Karpas-422 (cell line): ENCODE measurements around the gene RIMBP2. TPM values are rescaled to one million over a fixed set of nuclear protein-coding genes. Genes with fewer than 3 reads are reported as not detected.
"Not testable (repeated sequence)": the region's sequence is repeated elsewhere in the genome, so short reads cannot be mapped to it uniquely, and the experiment has no call there.

Source experiments
- DNase-seq: peaks from one replicate; pipeline ENCODE4 v3.0.0-alpha.2; 2015
- H2AFZ ChIP-seq: fragments of 200-600 bp; sonication (generic); 2 replicates; pipeline ENCODE4 v1.6.1; 2014; ENCODE audit warnings: antibody characterized with exemption, low read length, mixed read lengths
- H3K27ac ChIP-seq: fragments of 200-600 bp; sonication (generic); 2 replicates; pipeline ENCODE4 v1.5.1; 2014; ENCODE audit warnings: mild to moderate bottlenecking, low read length, moderate library complexity
- H3K27me3 ChIP-seq: fragments of 200-600 bp; sonication (generic); 2 replicates; pipeline ENCODE4 v1.6.1; 2014; ENCODE audit warnings: low read length, mixed read lengths
- H3K36me3 ChIP-seq: fragments of 200-600 bp; sonication (generic); 2 replicates; pipeline ENCODE4 v1.6.1; 2014; ENCODE audit warnings: low read length, mixed read lengths; ENCODE audit not compliant: insufficient read depth
- H3K4me1 ChIP-seq: fragments of 200-600 bp; sonication (generic); 2 replicates; pipeline ENCODE4 v1.6.1; 2014; ENCODE audit warnings: mild to moderate bottlenecking, low read length, mixed read lengths
- H3K4me2 ChIP-seq: fragments of 200-600 bp; sonication (generic); 2 replicates; pipeline ENCODE4 v1.6.1; 2014; ENCODE audit warnings: low read length, low read depth, mild to moderate bottlenecking; ENCODE audit not compliant: poor library complexity, severe bottlenecking
- H3K4me3 ChIP-seq: fragments of 200-600 bp; sonication (generic); 2 replicates; pipeline ENCODE4 v1.5.1; 2014; ENCODE audit warnings: mild to moderate bottlenecking, antibody characterized with exemption, low read length, mixed read lengths
- H3K79me2 ChIP-seq: fragments of 200-600 bp; sonication (generic); 2 replicates; pipeline ENCODE4 v1.6.1; 2014; ENCODE audit warnings: mild to moderate bottlenecking, low read length, mixed read lengths
- H3K9ac ChIP-seq: fragments of 200-600 bp; sonication (generic); 2 replicates; pipeline ENCODE4 v1.6.0; 2014; ENCODE audit warnings: low read length
- H3K9me2 ChIP-seq: fragments of 200-600 bp; sonication (generic), shearing (Covaris generic); replicated peaks from 2 replicates; pipeline ENCODE4 v1.6.0; 2014; ENCODE audit warnings: mild to moderate bottlenecking, low read length, moderate library complexity; ENCODE audit not compliant: insufficient read depth
- H3K9me3 ChIP-seq: fragments of 300-700, 200-600 bp; sonication (generic); 2 replicates; pipeline ENCODE4 v1.6.1; 2014; ENCODE audit warnings: low read length, mixed read lengths
- H4K20me1 ChIP-seq: fragments of 200-600 bp; sonication (generic); 2 replicates; pipeline ENCODE4 v1.6.1; 2014; ENCODE audit warnings: mild to moderate bottlenecking, antibody characterized with exemption, low read length, low read depth; ENCODE audit not compliant: insufficient read depth
- total RNA-seq: library from RNA; depleted of rRNA; stranded (reverse); fragments of >200 nt; shearing (Covaris generic); gene quantifications from 2 replicates; pipeline ENCODE4 v1.2.3, GENCODE V29; 2014; ENCODE audit warnings: low replicate concordance

The RIMBP2 gene
- total RNA-seq, 1 experiment from 2014 or later, result not detected

DNA sequence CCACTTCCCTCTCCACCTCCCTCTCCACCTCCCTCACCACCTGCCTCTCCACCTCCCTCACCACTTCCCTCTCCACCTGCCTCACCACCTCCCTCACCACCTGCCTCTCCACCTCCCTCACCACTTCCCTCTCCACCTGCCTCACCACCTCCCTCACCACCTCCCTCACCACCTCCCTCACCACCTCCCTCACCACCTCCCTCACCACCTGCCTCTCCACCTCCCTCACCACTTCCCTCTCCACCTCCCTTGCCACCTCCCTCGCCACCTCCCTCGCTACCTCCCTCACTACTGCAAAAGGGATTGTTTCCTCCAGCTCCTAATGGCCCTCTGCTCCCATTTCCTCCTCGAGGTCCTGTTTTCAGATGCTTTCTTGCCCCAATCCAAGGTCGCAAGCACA is 69.9 kb downstream of the RIMBP2 start:
- not testable (repeated sequence) for H3K36me3 ChIP-seq, H3K9me3 ChIP-seq, H3K9me2 ChIP-seq, H4K20me1 ChIP-seq, H3K9ac ChIP-seq, H3K79me2 ChIP-seq, H3K4me2 ChIP-seq, H3K27me3 ChIP-seq, H2AFZ ChIP-seq, H3K4me1 ChIP-seq, H3K4me3 ChIP-seq, H3K27ac ChIP-seq, DNase-seq

DNA sequence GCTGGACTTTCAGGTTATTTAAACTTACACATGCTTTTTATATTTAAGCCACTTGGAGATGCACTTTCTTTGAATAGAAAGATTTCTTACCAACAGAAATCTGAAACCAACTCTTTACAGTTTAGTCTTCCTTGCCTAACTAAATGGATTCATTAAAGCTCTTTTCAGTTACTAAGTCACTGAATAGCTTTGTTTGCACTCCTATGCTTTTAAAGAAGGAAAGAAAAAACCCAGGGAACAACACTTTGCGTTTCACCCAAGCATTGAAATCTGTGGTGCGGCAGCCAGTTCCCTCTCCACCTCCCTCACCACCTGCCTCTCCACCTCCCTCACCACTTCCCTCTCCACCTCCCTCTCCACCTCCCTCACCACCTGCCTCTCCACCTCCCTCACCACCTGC is 70.3 kb downstream of the RIMBP2 start:
- no peak overlapping the region for H2AFZ ChIP-seq
- H3K9ac ChIP-seq, result no peak overlapping the region
- H3K27ac ChIP-seq, result no peak overlapping the region
- H3K36me3 ChIP-seq, result no peaks in the 10 kb centered on the region
- H3K4me1 ChIP-seq, result no peaks in the 10 kb centered on the region
- no peak overlapping the region for H3K4me2 ChIP-seq
- no peaks in the 10 kb centered on the region for H3K9me3 ChIP-seq
- no peaks in the 10 kb centered on the region for H3K9me2 ChIP-seq
- H4K20me1 ChIP-seq, result no peaks in the 10 kb centered on the region
- no peak overlapping the region for H3K4me3 ChIP-seq
- no peak for DNase-seq
- no peaks in the 10 kb centered on the region for H3K79me2 ChIP-seq
- no peaks in the 10 kb centered on the region for H3K27me3 ChIP-seq

DNA sequence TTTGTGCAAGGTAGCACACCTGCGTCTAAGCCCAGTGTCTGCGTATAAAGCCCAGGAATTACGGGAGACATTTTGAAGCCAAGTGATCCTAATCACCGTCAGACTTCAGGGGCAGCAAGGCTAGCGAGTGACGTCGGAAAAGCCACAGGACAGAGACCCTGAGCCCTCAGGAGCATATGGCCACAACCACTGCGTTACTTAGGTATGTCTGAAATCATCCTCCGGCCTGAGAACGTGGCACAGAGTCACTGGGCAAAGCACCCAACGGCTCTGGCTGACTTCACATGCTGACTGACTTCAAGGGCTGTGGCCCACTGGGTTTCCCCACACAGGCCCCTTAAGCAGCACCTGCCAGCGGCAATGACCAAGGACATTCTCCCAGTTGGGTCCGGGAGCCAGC is 71.5 kb downstream of the RIMBP2 start:
- Histone ChIP-seq H3K36me3 (no peaks in the 10 kb centered on the region), H3K79me2 (no peaks in the 10 kb centered on the region), H4K20me1 (no peaks in the 10 kb centered on the region), H2AFZ (no peak overlapping the region), H3K27ac (no peak overlapping the region), H3K9me2 (no peaks in the 10 kb centered on the region), H3K4me2 (no peak overlapping the region), H3K4me1 (no peaks in the 10 kb centered on the region), H3K4me3 (no peak overlapping the region), H3K27me3 (no peaks in the 10 kb centered on the region), H3K9ac (no peak overlapping the region), H3K9me3 (no peaks in the 10 kb centered on the region)
- no peak for DNase-seq

DNA sequence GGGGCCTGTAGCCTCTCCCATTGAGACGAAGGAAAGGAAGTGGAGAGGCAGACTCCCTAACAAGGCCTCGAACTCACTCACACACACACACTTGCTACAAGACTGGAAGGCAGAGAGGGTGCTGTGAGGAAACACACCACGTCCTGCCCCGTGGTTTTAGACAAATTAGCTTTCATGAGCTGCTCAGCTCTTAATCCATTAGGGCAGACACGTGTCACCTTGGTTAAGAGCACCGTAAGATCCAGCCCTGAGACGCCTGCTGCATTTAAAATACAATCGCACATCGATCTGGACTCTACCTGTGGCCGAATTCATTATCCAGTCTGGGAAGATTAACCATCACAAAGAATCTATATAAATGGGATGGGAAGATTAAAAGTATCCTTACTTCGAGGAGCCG is 72.0 kb downstream of the RIMBP2 start:
- no peaks in the 10 kb centered on the region for H3K79me2 ChIP-seq
- no peak overlapping the region for H3K4me3 ChIP-seq

DNA sequence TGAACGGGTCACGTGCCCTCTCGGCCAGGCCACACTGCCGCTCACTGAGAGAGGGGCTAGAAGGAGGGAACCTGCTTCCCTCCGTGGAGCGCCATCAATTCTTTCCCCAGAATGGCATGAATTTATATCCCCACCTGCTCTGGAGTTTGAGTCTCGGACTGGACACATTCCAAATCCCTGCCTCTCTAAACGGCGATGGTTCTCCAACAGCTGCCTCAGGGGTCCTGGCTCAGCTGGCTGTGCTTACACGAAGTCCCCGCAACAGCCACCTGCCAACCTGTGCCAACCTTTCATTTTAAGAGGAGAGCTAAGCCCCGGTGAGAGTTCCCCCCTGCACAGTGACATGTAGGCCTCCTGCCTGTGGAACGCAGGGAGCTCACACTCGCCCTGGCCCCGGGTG is 73.2 kb downstream of the RIMBP2 start:
- H3K36me3 ChIP-seq, result no peaks in the 10 kb centered on the region
- H3K4me1 ChIP-seq, result no peaks in the 10 kb centered on the region
- no peak overlapping the region for H3K9ac ChIP-seq
- H3K27me3 ChIP-seq, result no peaks in the 10 kb centered on the region
- DNase-seq, result no peak
- no peaks in the 10 kb centered on the region for H3K9me3 ChIP-seq
- H4K20me1 ChIP-seq, result no peaks in the 10 kb centered on the region
- H3K4me2 ChIP-seq, result no peak overlapping the region
- H3K9me2 ChIP-seq, result no peaks in the 10 kb centered on the region
- no peak overlapping the region for H2AFZ ChIP-seq
- H3K79me2 ChIP-seq, result no peaks in the 10 kb centered on the region
- no peak overlapping the region for H3K4me3 ChIP-seq
- H3K27ac ChIP-seq, result no peak overlapping the region

More for the DNA sequence above, 72.0 kb downstream of the RIMBP2 start:
- no peaks in the 10 kb centered on the region for H3K9me3 ChIP-seq
- H3K4me2 ChIP-seq, result no peak overlapping the region
- H3K27ac ChIP-seq, result no peak overlapping the region
- H3K4me1 ChIP-seq, result no peaks in the 10 kb centered on the region
- H2AFZ ChIP-seq, result no peak overlapping the region
- H3K27me3 ChIP-seq, result no peaks in the 10 kb centered on the region
- no peaks in the 10 kb centered on the region for H3K36me3 ChIP-seq
- H4K20me1 ChIP-seq, result no peaks in the 10 kb centered on the region
- no peak overlapping the region for H3K9ac ChIP-seq
- no peaks in the 10 kb centered on the region for H3K9me2 ChIP-seq
- DNase-seq, result no peak

DNA sequence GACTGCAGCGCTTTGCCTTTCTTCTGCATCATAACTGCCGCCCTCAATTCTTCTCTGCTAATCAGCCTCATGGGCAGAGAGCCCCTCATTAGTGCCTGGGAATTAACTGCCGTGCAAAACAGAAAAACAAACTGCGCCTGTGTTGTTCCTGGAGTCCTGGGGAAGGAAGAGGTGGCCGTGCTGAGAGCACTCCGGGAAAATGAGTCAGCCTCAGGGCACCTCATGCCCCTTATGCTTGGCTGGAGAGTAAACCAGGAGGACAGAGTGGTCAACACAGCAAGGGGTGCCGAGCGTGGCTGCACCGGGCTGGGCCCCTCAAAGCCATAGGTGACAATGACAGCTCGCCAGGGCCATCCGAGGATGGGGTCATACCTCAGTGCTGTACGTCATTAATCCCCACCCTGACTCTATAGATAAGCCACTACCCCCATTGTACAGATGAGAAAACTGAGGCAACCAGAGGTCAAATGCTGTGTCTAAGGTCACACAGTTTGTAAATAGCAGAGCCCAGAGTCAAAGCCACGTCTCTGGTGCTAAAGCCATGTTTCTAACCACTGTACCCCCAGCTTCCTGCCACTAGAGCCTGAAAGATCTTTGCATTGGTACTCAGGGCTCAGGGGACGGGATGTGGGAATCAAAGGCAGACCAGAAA is 74.4 kb downstream of the RIMBP2 start:
- Histone ChIP-seq H3K36me3 (no peaks in the 10 kb centered on the region), H3K9me3 (no peaks in the 10 kb centered on the region), H3K4me2 (no peak overlapping the region), H3K27ac (no peak overlapping the region), H2AFZ (no peak overlapping the region), H3K27me3 (no peaks in the 10 kb centered on the region), H4K20me1 (no peaks in the 10 kb centered on the region), H3K9ac (no peak overlapping the region), H3K79me2 (no peaks in the 10 kb centered on the region), H3K4me3 (no peak overlapping the region), H3K9me2 (no peaks in the 10 kb centered on the region), H3K4me1 (no peaks in the 10 kb centered on the region)
- DNase-seq, result no peak

DNA sequence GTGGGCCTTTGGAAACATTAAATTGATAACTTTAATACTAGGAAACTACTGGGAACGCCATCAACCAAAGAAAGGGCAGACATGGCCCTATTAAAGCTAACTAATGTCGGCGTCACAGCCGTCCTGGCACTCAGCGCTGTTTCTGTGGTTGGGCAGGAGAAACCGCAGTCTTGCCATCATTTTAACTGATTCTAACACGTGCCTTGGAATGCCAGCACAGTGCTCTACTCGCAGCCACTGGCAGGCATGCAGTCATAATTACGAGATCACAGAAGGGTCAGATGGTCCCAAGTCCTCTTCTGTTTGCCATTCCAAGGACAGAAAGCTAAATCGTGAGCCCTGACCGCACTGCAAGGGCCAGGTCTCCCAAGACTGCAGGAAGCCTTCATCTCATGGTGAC is 75.2 kb downstream of the RIMBP2 start:
- Histone ChIP-seq H3K36me3 (no peaks in the 10 kb centered on the region), H3K9ac (no peak overlapping the region), H3K9me3 (no peaks in the 10 kb centered on the region), H3K9me2 (no peaks in the 10 kb centered on the region), H3K79me2 (no peaks in the 10 kb centered on the region), H3K27me3 (no peaks in the 10 kb centered on the region), H2AFZ (no peak overlapping the region), H3K27ac (no peak overlapping the region), H3K4me3 (no peak overlapping the region), H4K20me1 (no peaks in the 10 kb centered on the region), H3K4me1 (no peaks in the 10 kb centered on the region), H3K4me2 (no peak overlapping the region)
- DNase-seq, result no peak

DNA sequence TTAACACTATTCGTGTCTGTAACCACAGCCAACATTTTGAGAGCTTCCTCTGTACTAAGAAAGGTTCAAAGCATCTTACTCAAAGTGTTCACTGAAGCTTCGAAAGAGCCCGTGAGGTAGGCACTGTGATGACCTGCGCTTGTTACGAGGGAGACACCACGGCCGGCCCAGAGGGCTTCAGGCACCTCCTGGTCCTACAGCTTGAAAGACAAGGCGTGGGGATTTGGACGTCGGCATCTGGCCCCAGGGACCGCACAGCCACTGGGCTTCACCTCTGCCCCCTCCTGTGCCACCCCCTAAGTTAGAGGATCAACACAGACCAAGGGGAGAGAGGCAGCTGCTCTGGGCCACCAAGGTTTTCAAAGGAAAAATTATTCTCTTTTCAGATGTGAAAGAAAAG is 75.6 kb downstream of the RIMBP2 start:
- no peaks in the 10 kb centered on the region for H3K27me3 ChIP-seq
- H3K4me3 ChIP-seq, result no peak overlapping the region
- no peaks in the 10 kb centered on the region for H4K20me1 ChIP-seq
- no peaks in the 10 kb centered on the region for H3K4me1 ChIP-seq
- no peaks in the 10 kb centered on the region for H3K9me3 ChIP-seq
- no peak overlapping the region for H3K27ac ChIP-seq
- no peak overlapping the region for H2AFZ ChIP-seq
- H3K9me2 ChIP-seq, result no peaks in the 10 kb centered on the region
- DNase-seq, result no peak
- H3K9ac ChIP-seq, result no peak overlapping the region
- no peak overlapping the region for H3K4me2 ChIP-seq
- no peaks in the 10 kb centered on the region for H3K79me2 ChIP-seq
- no peaks in the 10 kb centered on the region for H3K36me3 ChIP-seq
